Keratinocyte (primary cell): ENCODE results near the gene FAM53A.

ENCODE experiments used
- EZH2 ChIP-seq: IDR thresholded peaks from one replicate; pipeline ENCODE4 v1.6.1; 2012; ENCODE audit warnings: inconsistent platforms, mild to moderate bottlenecking, low read length, moderate library complexity
- TF ChIP-seq, protein P1 (sequence below), 3 experiments: IDR thresholded peaks in 1 of 3; conservative IDR thresholded peaks in 1 of 3; optimal IDR thresholded peaks in 1 of 3; 2 replicates in 2 of 3; 3 replicates in 1 of 3; pipeline versions ENCODE3 to v1.5.1; 2011; ENCODE audit warnings: low read length in 3 of 3, mild to moderate bottlenecking in 3 of 3, moderate library complexity in 2 of 3, control low read depth in 1 of 3, inconsistent platforms in 1 of 3; ENCODE audit not compliant: insufficient read depth in 2 of 3; ENCODE audit errors: extremely low read depth in 1 of 3

DNA sequence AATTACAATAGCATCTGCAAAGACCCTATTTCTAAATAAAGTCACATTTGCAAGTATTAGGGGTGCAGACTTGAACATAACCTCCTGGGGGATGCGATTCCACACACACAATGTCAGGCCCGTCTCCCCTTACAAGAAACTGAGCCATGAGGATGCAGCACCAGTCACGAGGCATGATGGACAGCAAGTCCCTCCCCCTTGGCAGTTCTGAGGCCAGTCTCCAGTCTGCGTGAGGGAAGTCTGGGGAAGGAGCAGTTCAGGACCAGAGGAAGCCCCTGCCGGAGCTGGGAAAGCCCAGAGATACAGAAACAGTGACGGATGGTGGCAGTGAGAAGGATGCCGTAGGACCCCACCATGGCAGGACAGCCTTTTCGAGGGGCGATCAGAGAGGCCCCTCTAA is 9.4 kb downstream of the FAM53A start:
- TF ChIP-seq, protein P1, sequence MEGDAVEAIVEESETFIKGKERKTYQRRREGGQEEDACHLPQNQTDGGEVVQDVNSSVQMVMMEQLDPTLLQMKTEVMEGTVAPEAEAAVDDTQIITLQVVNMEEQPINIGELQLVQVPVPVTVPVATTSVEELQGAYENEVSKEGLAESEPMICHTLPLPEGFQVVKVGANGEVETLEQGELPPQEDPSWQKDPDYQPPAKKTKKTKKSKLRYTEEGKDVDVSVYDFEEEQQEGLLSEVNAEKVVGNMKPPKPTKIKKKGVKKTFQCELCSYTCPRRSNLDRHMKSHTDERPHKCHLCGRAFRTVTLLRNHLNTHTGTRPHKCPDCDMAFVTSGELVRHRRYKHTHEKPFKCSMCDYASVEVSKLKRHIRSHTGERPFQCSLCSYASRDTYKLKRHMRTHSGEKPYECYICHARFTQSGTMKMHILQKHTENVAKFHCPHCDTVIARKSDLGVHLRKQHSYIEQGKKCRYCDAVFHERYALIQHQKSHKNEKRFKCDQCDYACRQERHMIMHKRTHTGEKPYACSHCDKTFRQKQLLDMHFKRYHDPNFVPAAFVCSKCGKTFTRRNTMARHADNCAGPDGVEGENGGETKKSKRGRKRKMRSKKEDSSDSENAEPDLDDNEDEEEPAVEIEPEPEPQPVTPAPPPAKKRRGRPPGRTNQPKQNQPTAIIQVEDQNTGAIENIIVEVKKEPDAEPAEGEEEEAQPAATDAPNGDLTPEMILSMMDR (optimal IDR thresholded peaks at IDR 0.05 in 1 of 3, IDR thresholded peaks at IDR 0.05 in 1 of 3, conservative IDR thresholded peaks at IDR 0.05 in 1 of 3; ENCODE audit: extremely low read depth in 1 of 3, insufficient read depth in 2 of 3, low read length in 3 of 3) = no peak
- TF ChIP-seq EZH2 = no peak
